ENCODE results near the gene UBQLNL.

The UBQLNL gene

DNA sequence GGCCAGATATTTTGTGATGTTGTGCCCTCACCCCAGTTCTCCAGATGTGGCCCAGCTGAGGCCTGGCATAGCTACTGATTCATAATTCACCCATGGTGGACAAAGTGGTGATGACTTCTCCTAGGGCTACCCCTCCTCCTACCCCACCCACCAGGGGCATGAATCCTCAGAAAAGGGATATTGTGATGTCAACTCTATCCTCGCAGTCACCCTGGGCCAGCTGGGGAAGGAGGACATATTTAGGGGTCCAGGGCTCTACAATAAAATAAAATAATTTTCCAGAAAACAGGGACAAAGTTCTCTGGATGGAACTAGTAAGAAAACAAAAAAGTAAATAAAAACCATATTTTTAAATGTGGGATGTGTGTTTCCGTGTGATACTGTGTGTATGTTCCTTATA lies at the start of gene UBQLNL:
UBQLNL (minus strand) TSS at position 101 of the 400 bp plus-strand sequence. CDS start 258 bp downstream, outside the sequence.
- no peak for DNase-seq

DNA sequence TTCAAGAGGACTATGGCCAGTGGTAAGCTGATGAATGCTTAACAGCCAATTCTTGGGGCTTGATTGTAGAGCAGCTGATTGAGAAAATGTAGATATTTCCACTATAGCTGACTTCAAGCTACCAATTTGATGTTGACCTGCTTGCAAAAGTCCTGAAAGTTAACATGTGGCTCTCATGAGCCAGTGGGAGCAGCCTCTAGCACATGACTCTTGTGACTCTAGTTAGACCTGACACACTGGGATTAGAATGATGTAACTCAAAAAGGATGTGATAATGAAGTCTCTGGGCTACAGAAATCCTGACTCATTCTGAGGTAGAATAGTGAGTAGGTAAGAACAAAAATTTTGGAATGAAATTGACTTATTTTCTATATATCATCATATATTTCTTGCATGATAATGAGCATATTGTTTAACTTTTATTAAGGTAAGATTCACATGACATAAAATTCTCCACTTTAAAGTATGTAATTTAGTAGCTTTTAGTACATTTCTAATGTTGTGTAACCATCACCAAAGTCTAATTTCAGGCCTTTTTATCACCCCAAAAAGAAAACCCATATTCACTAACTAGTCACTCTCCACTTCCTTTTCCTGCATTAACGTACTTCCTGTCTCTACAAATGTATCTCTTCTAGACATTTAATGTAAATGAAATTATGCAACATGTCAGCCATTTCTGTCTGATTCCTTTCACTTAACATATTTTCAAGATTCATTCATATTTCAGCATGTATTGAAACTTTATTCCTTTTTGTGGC lies 47.9 kb upstream of the UBQLNL start:
- DNase-seq, result no peak

DNA sequence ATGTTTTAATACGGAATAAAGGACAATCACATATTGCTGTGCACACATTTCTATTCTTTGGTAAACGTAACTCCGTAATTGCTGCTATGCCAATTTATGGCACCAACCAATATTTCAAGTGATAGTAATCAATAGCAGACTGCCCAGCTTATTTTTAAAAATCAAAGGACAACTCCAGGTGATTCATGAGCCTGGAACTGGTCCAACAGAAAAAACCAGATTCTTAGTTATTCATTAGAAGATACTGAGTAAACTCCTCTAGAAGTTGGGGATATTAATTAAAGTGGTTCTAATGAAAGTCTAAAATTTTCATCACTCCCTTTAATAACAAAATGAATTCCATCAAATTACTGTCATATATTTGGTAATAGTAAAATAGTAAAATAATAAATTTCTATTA lies 41.3 kb upstream of the UBQLNL start:
- no peak for DNase-seq

DNA sequence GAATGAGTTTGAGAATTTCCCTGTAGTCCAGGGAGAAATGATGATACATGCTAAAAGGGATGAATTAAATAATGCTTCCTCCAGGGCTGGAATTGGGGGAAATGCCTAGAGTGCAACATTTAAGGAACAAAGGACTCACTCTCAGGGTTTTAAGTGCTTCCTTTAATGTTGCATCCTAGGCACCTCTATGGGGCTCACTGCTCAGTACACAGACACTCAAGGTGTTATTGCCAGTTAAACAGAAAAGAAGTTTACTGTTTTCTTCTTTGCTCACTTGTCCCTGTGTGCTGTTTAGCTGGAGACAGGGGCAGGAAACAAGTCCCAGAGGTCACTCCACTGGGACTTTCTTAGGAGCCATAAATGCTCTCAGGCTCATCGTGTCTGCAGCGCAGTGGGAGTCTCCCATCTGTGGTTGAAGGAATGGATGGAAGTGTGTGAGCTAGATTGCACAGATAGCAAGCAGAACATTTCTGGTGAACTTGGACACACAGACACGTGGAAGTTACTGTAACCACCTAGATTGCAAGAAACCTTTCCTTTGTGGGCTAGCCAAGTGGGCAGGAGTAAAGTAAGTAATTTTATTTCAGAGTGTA lies 40.2 kb upstream of the UBQLNL start:
- DNase-seq, result no peak

DNA sequence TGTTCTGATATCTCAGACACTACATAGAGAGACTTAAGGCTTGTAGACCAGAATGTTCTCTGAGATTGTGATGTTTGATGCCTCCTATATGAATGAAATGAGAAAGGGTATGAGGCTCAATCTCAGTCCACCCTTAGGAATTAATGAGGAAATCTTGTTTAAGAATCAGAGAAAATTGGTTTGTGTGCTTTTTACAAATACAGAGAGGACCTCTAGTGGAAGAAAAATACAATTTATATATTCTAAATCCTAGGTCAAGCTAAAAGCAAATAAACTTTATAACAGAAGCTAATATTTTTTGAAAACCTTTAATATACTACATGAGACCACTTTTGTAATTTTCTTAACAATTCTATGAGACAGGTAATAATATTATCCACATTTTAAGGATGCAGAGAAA lies 36.8 kb upstream of the UBQLNL start:
- peak in 1 of 2 donors; percentile 11 for DNase-seq

DNA sequence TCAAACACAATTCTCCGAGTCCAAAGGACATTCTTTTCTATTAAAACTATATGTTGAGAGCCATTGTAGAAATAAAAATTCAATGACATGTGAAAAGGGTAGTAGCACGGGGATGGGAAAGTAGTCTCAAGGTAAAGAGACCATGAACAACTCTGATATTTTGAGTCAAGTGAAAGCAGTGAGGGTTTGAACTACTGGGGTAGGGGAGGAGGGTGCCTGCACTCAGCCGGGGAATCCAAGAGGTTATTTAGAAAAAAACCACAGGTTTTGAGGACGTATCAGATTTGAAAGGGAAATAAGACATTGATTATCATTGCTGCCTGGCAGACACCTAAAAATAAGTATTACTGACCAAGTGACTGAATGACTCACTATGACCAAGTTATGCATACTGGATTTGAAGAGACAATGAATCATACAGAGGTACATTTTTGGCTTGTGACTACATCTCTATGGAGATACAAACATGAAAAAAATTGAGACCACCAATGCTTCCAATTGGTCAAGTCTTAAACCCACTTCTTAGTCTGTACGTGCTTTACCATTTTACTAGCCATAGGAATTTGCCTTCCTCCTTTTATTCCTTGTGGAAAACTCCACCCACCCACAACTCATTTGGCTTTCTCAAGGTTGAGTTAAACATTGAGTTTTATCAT lies 34.1 kb upstream of the UBQLNL start:
- DNase-seq, result no peak

GRCh38 chr11:5548440-5548839 lies 31.9 kb upstream of the UBQLNL start, which contains the start of gene OR52H1:
TSS of gene OR52H1 (minus strand) at chr11:5548540. CDS start at chr11:5545505, 3,035 bp downstream.
- no peak for DNase-seq

DNA sequence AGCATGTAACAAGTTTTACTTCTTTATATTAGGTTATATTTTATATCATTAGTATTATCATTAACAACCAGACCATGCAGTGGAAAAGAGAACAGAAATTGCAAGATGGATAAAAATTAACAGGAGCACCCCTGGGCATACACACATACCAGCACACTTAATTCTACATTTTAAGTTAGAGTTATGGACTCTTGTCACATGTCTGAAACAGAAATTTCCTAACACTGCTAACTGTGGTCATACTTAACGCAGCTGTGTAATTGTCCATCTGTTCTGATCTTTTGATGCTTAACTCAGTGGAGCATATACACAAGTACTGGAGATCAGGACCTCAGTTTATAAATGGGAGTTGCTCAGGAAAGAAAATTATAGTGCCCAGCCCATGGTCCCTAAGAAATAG lies 31.5 kb upstream of the UBQLNL start:
- no peak for DNase-seq

GRCh38 chr11:5546457-5546856 lies 30.0 kb upstream of the UBQLNL start:
- DNase-seq, result no peak

- no peak for DNase-seq
Observed at GRCh38 chr11:5541427-5541826, 24.9 kb upstream of the UBQLNL start.

DNA sequence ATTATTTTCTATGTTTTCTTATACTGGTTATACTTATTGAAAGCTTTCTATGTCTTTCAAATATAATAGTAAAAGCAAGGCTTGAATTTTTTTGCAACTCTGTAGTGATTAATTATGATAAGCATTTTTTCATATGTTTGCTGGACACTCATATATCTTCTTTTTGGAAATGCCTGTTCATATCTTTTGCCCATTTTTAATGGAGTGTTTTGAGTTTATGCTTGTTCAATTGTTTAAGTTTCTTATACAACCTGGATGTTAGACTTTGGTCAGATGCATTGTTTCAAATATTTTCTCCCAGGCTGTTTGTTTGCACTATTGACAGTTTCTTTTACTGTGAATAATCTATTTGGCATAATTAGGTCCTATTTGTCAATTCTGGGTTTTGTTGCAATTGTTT lies 20.0 kb upstream of the UBQLNL start:
- no peak for DNase-seq

GRCh38 chr11:5534046-5534445 lies 17.5 kb upstream of the UBQLNL start:
- no peak for DNase-seq

- no peak for DNase-seq
Observed at GRCh38 chr11:5531053-5531831, 14.7 kb upstream of the UBQLNL start.

GRCh38 chr11:5528495-5528894 lies 12.0 kb upstream of the UBQLNL start:
- DNase-seq, result no peak

DNA sequence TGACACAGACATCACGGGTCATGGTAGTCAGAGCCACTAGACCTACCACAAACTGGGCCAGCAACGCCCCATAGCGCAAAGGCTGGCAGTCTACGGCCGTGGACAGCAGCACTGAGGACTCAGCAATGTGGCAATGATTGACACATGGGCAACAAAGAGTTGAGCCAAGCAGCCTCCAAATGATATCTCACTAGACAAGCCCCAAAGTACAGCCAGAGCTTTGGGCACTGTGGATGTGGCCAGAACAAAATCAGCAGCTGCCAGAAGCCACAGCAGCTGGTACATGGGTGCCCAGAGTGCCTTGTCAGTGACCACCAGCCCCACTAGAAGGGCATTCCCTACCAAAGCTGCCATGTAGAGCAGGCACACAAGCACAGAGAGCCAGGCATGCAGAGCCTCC lies 11.2 kb upstream of the UBQLNL start:
- no peak for DNase-seq

GRCh38 chr11:5524756-5525155 lies 8.3 kb upstream of the UBQLNL start:
- DNase-seq, result no peak

DNA sequence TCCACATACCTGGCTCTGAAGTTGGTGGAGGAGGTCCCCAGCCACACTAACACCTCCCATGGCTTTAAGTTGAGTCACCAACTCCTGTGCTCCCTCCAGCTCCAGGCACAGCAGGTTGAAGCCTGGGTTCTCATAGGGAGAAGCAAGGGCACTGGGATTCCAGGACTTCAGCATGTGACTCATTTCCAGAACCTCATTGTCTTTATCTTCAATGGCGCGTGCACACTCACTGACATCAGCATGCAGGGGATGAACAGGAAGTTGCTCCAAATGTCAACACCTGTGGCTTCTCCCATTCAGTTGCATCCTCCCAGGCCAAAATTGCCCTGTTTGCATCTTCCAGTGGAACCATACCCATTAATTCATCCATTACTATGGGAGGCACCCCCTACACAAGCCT lies 5.8 kb upstream of the UBQLNL start:
- DNase-seq, result no peak

DNA sequence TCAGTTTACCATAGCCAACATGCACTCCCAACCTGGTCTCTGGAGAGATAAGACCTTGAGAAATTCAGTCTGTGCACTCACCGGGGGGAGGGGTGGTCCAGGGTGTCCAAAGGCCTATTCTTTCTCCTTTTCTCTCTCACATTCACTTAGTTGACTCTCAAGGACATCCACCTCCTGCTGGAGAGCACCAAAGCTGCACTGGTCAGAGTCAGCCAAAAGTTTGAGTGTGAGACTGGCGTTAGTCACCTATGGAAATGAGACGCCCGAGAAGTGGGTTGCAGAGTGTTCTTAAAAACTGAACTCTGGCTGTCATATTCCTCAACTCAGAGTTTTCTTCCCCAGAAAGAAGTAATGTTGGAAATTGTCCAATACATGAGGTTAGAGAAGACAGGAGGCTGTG lies 5.0 kb upstream of the UBQLNL start:
- DNase-seq, result no peak

DNA sequence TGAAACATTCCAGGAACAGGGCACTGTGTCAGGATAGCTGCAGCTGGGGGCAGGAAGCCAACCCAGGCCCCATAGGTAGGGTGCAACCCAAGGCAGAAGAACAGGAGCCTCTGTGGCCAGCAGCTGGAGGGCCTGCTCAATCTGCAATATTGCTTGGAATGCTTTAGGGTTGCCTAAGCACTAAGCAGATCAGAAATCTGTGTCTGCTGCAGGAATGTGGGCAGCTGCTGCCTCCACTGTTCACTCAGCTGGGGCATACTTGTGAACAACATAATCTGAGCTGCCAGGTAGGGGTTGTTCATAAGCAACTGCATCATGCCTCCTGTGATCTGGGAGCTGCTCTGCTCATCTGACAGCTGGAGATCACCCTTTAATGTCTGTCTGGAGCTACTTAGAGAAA lies 1.7 kb downstream of the UBQLNL start:
- no peak for DNase-seq

DNA sequence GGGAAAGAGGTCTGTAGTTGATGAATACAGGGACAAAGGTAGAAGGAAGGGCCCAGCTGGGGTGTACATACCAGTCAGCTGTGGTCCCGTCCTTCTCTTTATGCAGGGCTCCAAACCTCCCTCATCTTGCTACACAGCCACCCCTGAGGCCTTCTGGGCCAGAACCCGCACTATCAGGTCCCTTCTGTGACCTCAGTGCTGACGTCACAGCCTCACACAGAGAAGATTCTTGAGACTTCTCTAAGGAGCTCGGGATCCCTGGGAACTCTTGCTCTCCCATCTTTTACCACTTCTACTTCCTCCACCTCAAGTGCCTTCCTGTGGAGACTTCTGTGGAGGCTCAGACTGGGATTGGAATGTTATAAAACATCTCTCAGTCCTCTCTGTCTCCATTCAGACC lies 6.7 kb downstream of the UBQLNL start, which contains the start of gene UBQLN3:
UBQLN3 (minus strand) TSS at position 155 of the 400 bp plus-strand sequence. CDS start 399 bp downstream, outside the sequence.
- no peak for DNase-seq

- DNase-seq, result no peak
Observed at GRCh38 chr11:5508605-5509004, 7.9 kb downstream of the UBQLNL start.

- DNase-seq, result no peak
Observed at GRCh38 chr11:5507933-5508305, 8.6 kb downstream of the UBQLNL start.

Data from hippocampal formation (tissue), 2 donors.